ELF-1 (cell line): ENCODE measurements around the gene USP4.
"Not testable (repeated sequence)": the region's sequence is repeated elsewhere in the genome, so short reads cannot be mapped to it uniquely, and the experiment has no call there.

Experiments used
- DNase-seq: peaks from one replicate; pipeline ENCODE4 v3.0.0-alpha.2; 2016; ENCODE audit warnings: low read depth, low spot score

Gene USP4

GRCh38 chr3:49248840-49249227, 91.0 kb downstream of the USP4 start:
- peak; percentile 5 for DNase-seq

GRCh38 chr3:49244581-49245205, 95.2 kb downstream of the USP4 start:
- DNase-seq, result peak; percentile 85

GRCh38 chr3:49240091-49240490, 99.8 kb downstream of the USP4 start:
- not testable (repeated sequence) for DNase-seq

- peak; percentile 86 for DNase-seq
These were observed 101.4 kb downstream of the USP4 start for GRCh38 chr3:49238274-49239127.

GRCh38 chr3:49237344-49237743, 102.5 kb downstream of the USP4 start:
- DNase-seq, result no peak

GRCh38 chr3:49236226-49236625, 103.6 kb downstream of the USP4 start:
- DNase-seq, result no peak

GRCh38 chr3:49228817-49229216, 111.0 kb downstream of the USP4 start:
- DNase-seq, result not testable (repeated sequence)
